Measurements from ENCODE around the gene NOD1.

GRCh38 chr7:30468041-30468440, 10.5 kb downstream of the NOD1 start:
- no peak for TF ChIP-seq CTCF (IDR thresholded peaks at IDR 0.05)
- TF ChIP-seq POLR2A (IDR thresholded peaks at IDR 0.05): no peak

Measured in prostate gland (tissue), 2 donors.